ENCODE results near the gene JAZF1. TPM values are rescaled to one million over a fixed set of nuclear protein-coding genes. Genes with fewer than 3 reads are reported as not detected.

The JAZF1 gene
- total and polyA plus RNA-seq, 2 of the 8 experiments (the other 6 are each of a cell fraction or from before 2014, with no cell fraction given): 2.6 to 21.8 TPM

GRCh38 chr7:28155019-28155660 is 25.5 kb downstream of the JAZF1 start:
- FAIRE-seq: no peak
- 93% methylated on average over 3 of the region's 3 CpGs; no CpG with 5 or more reads in 1 of the 2 experiments for WGBS, 2 experiments (ENCODE audit: extremely low coverage in 1 of 2, insufficient coverage in 1 of 2, insufficient read length in 1 of 2, insufficient replicate concordance in 2 of 2, low coverage in 1 of 2, low lambda C conversion rate in 2 of 2, missing lambda C conversion rate in 1 of 2)
- H3K4me1 ChIP-seq (replicated peaks in 1 of 4; ENCODE audit: control insufficient read depth in 3 of 4, insufficient read depth in 4 of 4, low read length in 3 of 4): 0 out of 7 replicates have a peak, but pooled peaks cover 0 to 6% (median 0%) of the 10 kb centered on the region in 4 experiments
- H4K5ac ChIP-seq (ENCODE audit: insufficient read length, low read depth, low read length): no peak overlapping the region
- no peaks in the 10 kb centered on the region for H4K20me1 ChIP-seq (replicated peaks in 1 of 2; ENCODE audit: control insufficient read depth in 1 of 2, insufficient read depth in 2 of 2, low read length in 2 of 2)
- H3K14ac ChIP-seq (ENCODE audit: insufficient read length): no peak overlapping the region
- ChIA-PET CTCF (ENCODE audit: partially characterized antibody) (interaction anchor here (0.9 kb wide), 1 partner anchor 11 kb away, joined by 3 read pairs; no protein-coding TSS in a partner anchor), POLR2A (ENCODE audit: partially characterized antibody) (no interaction called here)
- peaks cover 4 to 6% of the 10 kb centered on the region in 2 experiments; a peak in 3 of 4 replicates for H3K79me2 ChIP-seq (ENCODE audit: control insufficient read depth in 1 of 2, insufficient read depth in 2 of 2, low read length in 2 of 2)
- H3K4ac ChIP-seq (replicated peaks; ENCODE audit: insufficient read length, low read depth, low read length): no peak overlapping the region
- no peak overlapping the region for H3K4me2 ChIP-seq (ENCODE audit: insufficient read depth in 1 of 2, low read depth in 2 of 2, low read length in 2 of 2)
- H4K91ac ChIP-seq (replicated peaks; ENCODE audit: insufficient read length, low read length): no peak overlapping the region
- no peak overlapping the region for H2AFZ ChIP-seq (ENCODE audit: low read length)
- no peak overlapping the region for H2BK5ac ChIP-seq (ENCODE audit: low read depth, low read length)
- H3K18ac ChIP-seq (ENCODE audit: extremely low read depth, low read length): no peak overlapping the region
- H3K27me3 ChIP-seq (replicated peaks in 1 of 4; ENCODE audit: control insufficient read depth in 3 of 4, extremely low read depth in 1 of 4, insufficient read depth in 3 of 4, low read length in 3 of 4): no peaks in the 10 kb centered on the region
- no peak overlapping the region for H3K56ac ChIP-seq (replicated peaks; ENCODE audit: insufficient read length, low read depth, low read length)
- no peak overlapping the region for H2BK15ac ChIP-seq (ENCODE audit: low read length)
- H2AK5ac ChIP-seq (ENCODE audit: low read depth, low read length): no peak overlapping the region
- H3K4me3 ChIP-seq (ENCODE audit: extremely low read depth in 1 of 4, insufficient read depth in 2 of 4, low read depth in 3 of 4, low read length in 4 of 4): no peak overlapping the region
- no peaks in the 10 kb centered on the region; a peak in 1 of 8 replicates for H3K36me3 ChIP-seq (ENCODE audit: control insufficient read depth in 2 of 4, insufficient read depth in 4 of 4, low read length in 3 of 4)
- no peaks in the 10 kb centered on the region for H3K23me2 ChIP-seq (ENCODE audit: low read depth, low read length)
- no peak overlapping the region for H4K8ac ChIP-seq (ENCODE audit: extremely low read depth, insufficient read depth, low read length)
- H2BK120ac ChIP-seq (replicated peaks; ENCODE audit: low read depth, low read length): no peak overlapping the region
- peaks cover 2% of the 10 kb centered on the region; the same call in 1 of the 2 replicates for H3K79me1 ChIP-seq (ENCODE audit: low read depth, low read length)
- H2BK20ac ChIP-seq (ENCODE audit: low read length): no peak overlapping the region
- no peak for DNase-seq (ENCODE audit: low read depth in 1 of 2, low spot score in 2 of 2)
- H3K9ac ChIP-seq (replicated peaks in 1 of 4; ENCODE audit: extremely low read depth in 1 of 4, low read depth in 3 of 4, low read length in 3 of 4): no peak overlapping the region
- no peak overlapping the region for H3K23ac ChIP-seq (ENCODE audit: insufficient read length)
- no peaks in the 10 kb centered on the region for H3K9me3 ChIP-seq (ENCODE audit: insufficient read depth in 2 of 2, low read depth in 1 of 2, low read length in 1 of 2)
- no peak overlapping the region for H3K27ac ChIP-seq (ENCODE audit: low read depth, low read length)
- H2BK12ac ChIP-seq (ENCODE audit: low read depth, low read length): no peak overlapping the region
- no peak for TF ChIP-seq NRF1 (IDR thresholded peaks at IDR 0.05; ENCODE audit: low read depth, low read length)
- TF ChIP-seq TEAD4 (IDR thresholded peaks at IDR 0.05; ENCODE audit: low read depth, low read length): no peak

Measured in H1 (cell line).